HG03159 (cell line): ENCODE results near the gene CYP39A1.

ENCODE experiments used
- ATAC-seq: cut with Tn5 transposase; IDR thresholded peaks from one replicate; pipeline ENCODE4 v1.9.1; 2021; ENCODE audit warnings: mild to moderate bottlenecking, moderate library complexity; ENCODE audit not compliant: unreplicated experiment

CYP39A1 gene

DNA sequence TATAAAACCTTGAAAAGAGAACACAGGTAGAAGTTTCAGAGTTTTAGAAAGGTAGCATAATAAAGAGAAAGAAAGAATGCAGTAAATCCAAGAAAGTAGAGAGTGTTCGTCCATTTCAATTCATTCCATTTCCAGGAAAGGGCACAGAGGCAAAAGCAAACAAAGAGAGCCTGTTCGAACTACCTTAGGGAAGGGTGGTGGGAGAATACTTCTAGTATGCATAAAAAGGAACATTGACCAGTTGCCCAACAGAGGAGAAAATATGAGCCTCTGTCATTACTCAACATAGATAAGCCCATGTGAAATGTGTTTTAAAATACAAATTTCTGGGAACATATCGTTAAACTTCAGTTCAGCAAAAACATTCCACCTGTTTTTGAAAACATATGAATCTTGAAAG is 60.6 kb downstream of the CYP39A1 start:
- no peak for ATAC-seq

DNA sequence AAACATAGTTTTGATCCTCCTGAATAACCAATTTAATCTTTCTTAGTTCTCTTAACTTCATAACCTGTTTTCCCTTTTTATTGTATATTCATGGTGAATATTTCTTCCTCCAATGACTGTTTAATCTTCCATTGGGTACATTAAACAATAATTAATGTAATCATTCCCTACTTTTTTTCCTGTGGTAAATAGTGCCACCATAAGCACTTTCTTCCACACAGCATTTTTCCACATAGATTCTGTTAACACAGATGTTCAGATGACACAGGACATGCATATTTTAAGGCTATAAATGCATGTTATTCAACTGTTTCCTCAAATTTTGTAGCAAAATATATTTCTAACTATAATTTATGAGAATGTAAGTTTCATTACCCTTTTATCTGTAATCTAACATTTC is 61.9 kb downstream of the CYP39A1 start:
- no peak for ATAC-seq

DNA sequence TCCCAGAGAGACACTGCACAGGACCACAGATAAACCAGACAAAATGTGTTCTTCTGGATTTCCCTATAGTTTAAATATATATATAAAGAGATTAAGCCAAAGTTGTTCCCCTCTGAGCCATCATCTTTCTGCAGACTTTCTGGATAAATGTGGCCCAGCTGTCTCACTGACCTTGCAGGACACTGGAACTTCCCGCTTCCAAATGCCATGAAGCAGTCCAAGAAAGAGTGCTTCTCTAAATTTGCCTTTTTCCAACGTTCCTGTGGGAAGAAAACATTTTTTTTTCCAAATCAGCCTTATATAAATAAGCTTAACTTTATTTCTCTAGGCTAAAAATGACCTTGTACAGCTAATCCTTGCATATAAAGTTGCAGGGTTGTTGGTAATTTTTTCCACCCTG is 65.7 kb downstream of the CYP39A1 start:
- ATAC-seq, result no peak

DNA sequence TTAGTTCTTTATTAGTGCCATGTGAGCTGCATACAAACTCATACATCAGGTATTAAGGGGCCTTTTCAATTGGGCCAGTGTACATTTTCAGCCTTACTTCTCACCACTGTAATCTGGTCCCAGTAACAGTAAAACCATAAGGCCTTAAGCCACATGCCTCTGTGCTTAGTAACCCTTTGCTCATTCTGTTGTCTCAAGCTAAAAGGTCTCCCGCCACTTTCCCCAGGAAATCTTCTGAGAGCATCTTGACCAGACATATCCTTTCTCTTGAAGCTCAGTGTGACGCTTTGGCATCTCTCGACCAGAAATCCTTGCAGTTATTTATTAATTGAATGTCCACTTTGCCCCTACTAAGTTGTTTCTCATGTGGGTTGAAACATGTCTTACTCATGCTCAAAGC is 68.0 kb downstream of the CYP39A1 start:
- no peak for ATAC-seq

DNA sequence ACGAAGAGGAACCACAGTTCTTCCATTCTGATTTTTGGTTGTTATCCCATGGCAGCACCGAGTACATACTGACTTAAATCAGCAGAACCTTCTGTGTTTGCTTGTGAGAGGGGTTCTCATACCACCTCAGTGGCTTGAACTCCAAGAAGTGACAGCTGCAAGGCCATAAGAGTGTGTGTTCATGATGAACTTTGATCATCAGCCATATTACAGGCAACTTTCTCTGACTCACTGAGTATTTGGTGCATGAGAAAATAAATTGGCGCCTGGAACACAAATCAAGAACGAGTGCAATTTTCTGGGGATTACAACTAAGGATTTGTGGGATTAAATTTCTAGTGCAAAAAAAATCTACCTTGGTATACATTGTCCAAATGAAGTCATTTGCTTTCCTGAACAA is 68.9 kb downstream of the CYP39A1 start:
- no peak for ATAC-seq

DNA sequence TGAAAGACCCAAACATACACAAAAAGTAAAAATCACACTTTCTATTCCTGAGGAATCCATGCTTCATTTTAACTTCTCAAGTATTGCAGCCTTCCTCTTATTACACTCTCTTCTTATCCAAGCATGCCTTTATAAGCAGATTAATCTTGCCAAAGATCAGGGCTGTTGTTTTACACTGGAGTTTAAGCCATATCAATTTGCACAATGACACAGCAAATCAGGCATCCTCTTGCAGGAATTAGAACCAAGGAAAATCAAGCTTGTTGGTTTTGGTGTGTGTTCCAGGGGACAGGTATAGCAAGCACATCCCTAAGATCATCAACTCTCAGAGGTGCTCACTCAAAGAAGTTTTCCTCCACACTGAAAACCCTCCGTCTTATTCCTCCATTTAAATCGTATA is 69.5 kb downstream of the CYP39A1 start:
- ATAC-seq, result no peak

DNA sequence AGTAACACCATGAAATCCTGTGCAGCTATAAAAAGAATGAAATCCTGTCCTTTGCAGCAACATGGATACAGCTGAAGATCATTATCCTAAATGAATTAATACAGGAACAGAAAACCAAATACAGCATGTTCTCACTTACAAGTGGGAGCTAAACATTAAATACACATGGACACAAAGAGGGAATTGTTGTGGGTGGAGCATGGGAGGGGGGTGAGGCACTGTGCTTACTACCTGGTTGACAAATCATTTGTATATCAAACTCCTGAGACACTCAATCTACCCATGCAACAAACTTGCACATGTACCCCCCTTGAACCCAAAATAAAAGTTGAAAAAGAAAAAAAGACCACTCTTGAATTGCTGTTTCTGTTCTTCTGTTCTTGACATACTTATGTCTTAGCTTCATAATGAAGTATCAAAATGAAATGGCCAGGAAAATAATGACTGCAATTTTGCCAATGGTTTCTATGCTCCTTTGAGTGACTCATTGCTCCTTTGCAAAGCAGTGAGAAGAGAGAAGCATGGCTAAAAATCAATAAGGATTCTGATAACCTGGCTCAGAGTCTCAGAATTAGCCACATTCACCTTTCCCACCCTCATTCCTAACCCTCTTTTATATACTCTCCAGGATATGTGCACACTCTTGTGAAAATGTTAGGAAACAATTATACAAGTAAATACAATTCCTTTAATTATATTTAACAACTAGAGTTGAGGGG is 71.0 kb downstream of the CYP39A1 start:
- no peak for ATAC-seq

DNA sequence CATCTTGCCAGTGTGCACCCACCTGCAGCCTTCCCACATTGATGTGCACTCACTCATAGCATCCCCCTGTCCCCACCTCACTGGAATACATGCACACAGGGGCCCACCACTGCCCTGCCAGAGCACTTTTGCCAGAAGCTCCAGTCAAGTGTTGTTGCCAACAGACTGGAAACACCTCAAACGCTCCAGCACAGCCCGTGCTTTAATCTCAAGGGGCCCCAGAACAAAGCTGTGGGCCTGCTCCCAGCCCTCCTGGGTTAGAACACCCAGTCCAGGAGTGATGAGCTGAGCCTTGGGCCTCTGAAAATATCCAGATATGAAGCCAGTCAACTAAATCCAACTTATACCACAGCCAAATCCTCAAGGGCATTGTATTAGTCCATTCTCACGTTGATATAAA is 77.1 kb downstream of the CYP39A1 start:
- no peak for ATAC-seq

DNA sequence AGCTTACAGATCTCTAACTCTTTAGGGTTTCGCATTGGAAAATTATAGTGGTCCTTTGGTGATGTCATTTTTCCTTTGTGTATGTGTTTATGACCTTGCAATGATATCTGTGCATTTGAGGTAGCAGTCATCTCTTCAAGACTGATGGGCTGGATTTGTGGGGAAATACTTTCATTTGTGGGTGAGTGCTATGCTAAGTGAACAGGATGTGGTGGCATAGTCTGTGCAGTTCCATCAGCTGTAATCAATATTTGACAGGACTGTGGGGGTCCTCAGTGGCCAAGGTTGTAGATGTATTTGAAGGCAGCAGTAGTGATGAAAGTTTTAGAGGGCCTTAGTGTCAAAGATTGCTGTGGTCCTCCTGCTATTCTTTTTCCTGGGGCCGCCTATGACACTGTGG is 79.5 kb downstream of the CYP39A1 start:
- no peak for ATAC-seq

DNA sequence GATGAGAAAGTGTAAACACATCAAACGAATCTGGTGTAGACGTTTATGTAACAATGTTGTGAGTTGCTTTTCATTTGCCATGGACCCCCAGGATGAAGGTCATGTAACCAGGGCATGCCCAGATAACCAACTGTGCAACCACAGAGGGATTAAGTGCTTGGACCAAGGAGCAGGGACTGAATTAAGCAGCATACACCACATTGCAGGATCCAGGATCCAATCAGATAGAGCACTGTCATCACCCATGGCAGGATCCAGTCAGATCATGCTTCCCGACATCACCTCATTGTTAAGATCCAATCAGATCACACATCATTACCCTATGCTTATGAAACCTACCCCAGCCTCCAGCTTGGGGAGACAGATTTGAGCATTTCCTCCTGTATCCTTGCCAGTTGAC is 87.1 kb downstream of the CYP39A1 start:
- ATAC-seq, result no peak

DNA sequence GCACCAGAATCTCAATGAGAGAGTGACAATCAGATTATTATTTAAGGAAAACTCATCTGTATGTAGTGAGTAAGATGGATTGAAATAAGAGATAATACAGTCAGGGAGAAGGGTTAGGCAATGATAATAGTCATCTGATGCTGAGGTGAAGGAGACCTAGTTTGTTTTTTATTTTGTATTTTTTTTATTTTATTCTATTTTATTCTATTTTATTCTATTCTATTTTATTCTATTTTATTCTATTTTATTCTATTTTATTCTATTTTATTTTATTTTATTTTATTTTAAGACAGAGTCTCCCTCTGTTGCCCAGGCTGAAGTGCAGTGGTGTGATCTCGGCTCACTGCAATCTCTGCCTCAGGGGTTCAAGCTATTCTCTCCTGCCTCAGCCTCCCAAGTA is 88.7 kb downstream of the CYP39A1 start:
- ATAC-seq, result no peak

DNA sequence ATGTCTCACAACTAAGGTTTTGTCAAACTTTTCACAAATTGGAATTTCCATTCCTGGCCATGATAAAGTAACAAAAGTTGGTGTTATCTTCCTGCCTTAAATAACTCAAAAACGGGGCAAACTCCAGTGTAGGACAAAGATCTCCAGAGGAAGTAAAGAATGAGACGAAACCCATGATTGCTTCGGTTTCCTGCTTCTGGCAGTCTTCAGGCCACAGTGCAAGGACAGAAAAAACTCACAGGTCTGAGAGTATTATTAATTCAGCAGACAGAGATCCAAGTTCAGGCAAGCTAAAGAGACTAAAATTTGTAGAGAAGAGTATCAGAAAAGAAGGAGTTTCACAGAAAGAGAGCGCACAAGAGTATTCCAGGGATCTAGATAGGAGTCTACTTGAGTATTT is 96.6 kb downstream of the CYP39A1 start:
- ATAC-seq, result no peak

DNA sequence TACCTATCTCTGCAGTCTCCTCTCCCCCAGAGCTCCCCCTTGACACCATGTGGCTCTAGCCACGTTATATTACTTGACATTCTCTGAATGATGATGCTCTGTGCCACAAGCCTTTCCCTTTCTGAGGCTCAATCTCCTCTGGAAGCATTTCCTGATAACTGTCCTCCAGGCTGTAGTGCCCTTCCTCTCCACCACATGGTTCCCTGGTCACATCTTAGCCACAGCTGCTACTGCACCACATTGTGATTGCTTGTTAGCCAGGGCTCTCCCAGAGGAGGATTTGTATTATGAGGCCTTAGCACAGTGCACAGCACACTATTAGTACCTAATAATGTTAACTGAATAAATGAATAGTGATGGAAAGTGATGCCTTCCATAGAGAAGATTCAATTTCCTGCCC is 97.5 kb downstream of the CYP39A1 start:
- no peak for ATAC-seq

DNA sequence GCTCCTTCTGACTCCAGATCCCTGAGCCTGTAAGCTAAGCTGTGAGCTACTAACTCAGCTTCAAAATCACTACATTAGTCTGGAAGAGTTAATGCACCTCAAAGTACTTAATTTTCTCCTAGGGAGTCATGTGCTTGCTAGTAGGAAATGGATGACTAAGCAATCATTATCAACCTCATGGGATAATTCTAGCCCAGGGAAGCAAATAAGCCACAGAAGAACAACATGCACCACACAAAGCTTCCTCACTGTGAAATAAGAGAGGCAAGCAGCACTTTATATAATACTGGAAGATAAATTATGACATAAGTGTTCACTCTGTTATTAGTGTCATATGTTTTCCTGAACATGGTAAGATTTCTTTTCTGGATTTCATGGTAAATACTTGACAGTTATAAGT is 103.5 kb downstream of the CYP39A1 start:
- ATAC-seq, result no peak

DNA sequence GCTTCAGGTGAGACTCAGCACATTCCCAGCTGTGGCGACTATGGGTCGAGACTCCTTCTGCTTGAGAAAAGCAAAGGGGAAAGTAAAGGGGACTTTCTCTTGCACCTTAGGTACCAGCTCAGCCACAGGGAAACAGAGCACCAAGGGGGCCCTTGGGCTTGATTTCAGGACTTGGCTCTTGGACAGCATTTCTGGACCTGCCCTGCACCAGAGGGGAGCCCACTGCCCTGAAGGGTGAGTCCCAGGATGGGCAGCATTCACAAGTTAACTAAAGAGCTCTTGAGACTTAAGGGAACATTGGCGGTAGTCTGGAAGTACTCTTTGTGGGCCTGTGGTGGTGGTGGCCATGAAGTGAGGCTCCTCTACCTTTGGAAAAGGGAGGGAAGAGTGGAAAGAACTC is 111.1 kb downstream of the CYP39A1 start:
- ATAC-seq, result no peak

DNA sequence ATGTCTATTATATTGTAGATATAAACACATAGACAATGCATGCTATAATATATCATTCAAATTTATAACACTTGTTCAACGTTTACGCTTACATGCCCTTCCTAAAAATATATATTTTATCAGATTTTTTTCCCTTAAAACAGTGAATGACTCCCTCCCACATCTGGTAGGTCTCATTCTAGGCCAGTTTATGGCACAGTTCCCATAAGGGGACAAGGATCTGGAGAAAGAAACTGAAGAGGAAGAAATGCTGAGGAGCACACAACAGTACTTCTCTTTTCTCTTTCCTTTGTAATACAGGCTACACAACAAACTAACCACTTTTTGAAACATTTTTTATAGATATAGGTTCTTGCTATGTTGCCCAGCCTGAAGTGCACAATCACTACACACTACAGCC is 112.8 kb downstream of the CYP39A1 start:
- ATAC-seq, result no peak

DNA sequence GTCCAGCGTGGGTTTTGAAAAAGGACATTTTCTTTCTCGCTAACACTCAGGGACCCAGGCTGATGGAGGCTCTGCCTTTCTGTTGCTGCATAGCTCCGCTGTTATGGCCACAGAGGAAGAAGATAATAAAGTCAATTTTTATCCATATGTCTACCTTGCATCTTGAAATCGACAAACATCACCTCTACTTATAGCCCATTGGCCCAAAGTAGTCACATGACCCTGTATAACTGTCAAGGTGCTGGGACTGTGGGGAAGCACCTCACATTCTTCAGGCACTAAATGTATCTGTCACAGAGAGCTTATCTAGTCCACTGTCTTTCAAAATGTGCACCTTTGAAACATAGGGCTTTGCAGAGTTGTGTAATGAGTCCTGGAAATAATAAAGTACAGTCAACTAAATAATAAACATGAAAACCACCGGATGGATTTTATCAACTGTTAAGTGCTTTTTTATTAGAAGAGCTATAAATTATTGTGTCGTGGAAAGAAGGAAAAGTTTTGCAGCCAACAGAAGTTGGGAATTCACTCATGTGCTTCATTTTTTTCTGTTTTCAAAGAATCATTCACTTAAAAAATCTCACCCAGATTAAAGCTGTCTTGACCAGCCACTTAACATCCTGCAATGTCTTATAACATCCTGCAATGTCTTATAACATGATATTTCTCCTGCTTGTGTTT is 113.7 kb downstream of the CYP39A1 start:
- no peak for ATAC-seq

DNA sequence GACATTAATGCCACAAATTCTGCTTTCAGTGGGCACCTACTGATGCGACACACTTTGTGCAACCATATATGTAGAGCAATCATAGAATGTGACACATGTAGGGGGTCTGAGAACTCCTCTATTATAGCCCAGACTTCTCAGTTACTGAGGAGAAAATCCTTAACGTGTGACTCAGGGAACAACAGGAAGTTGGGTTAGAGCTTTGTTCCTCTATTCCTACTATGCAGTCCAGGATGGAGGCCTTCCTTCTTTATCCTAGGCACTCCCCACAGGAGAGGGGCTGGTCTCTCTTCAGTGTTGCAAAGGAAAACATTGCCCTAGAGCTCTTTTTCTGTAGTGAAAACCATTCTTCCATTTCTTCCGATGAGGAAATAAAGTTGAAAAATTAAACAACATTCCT is 121.7 kb downstream of the CYP39A1 start:
- no peak for ATAC-seq

DNA sequence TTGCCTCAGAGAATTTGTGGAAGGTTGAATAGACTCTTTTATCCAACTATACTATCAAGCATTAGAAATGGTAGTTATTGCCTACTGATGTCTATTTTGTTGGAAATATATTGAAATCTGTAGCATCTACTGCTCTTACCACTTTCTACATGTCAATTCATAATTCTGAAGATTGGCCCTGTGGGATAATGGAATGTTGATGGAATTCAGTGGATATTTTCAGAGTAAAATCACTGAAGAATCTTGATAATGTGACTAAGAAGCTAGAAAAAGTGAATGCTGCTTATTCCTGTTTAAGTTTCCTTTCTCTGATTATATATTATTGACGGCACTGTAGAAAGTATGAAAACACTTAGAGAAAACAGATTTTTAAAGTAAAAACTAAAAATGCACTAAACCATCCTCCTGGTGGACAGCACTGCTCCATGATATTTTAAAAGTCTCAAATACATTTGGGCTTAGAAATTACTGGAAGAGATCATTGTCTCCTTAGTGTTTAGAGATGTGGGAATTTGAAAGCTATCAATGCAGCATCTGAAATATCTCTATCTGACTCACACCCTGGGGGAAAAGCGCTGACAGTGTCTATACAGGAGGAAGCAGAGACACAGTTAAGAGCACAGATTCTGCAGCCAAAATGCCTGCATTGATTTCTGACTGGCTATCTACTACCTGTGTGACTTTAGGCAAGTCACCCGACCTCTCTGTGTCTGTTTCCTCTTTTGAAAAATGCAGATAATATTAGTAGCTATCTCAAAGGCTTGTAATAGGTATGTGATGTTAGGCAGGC is 123.5 kb downstream of the CYP39A1 start:
- no peak for ATAC-seq

DNA sequence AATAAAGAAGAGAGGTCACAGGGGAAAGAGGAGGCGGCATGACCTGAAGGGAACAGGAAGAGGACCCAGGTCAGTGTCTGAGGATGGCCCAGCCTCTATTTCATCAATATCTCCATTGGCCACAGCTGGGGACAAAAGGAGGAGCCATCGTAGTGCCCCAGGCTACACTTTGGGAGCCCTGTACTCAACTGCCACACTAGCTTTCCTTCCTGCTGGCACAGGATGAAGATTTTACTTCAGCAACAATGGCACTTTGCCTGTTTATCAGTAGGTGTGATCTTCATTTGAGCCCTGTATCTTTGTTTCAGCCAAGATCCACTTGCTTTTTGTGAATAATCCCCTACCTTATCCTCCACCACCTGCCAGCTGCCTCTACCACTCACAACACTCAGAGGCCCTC is 126.0 kb downstream of the CYP39A1 start:
- no peak for ATAC-seq

DNA sequence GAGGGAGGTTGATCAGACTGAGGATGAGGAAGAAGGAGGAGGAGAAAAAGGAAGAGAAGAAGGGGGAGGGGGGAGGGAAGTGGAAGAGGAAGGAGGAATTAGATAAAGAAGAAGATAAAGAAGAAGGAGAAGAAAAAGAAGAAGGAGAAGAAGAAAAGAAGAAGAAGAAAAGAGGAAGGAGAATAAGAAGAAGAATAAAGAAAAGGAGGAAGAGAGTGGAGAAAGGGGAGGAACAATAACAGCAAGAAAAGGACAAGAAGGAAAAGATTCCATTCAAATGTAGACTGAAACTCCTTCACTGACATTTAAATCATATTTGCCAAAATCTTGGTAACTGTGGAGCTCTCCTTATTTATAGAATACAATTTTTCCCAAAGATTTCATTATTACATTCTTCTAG is 127.0 kb downstream of the CYP39A1 start:
- no peak for ATAC-seq

DNA sequence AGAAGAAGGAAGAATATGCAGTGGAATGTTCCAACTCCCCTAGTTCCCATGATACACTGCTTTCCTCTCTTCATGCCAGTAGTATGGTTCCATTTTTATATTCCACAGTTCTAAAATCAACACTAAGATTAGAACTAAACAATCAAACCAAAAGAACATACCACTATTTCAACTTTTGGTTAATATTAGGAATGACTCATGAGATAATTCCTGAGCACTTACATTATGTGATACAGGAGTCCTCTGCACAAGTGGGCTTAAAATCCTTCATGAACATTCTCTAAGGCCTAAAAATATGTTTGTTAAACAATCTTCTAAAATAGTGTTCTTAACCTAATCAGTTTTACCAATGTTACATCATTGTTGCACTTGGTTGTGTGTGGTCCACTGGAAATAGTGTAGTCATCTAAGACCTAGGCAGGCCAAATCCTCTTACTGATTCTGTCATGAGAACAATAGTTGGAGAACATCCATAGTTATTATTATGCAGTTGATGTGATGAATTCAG is 131.1 kb downstream of the CYP39A1 start:
- no peak for ATAC-seq
